Esophagus muscularis mucosa (tissue), 4 donors: ENCODE results near the gene IRX2.

ENCODE experiments used
- EP300 ChIP-seq: sonication (generic); formaldehyde crosslinking; IDR thresholded peaks from one replicate; pipeline ENCODE4 v1.6.1; 2017; ENCODE audit warnings: antibody characterized with exemption
- POLR2AphosphoS5 ChIP-seq, 2 donors: sonication (generic); formaldehyde crosslinking; IDR thresholded peaks; one replicate each; pipeline ENCODE4 v1.6.1; 2017; ENCODE audit warnings: antibody characterized with exemption in 2 of 2
- TF ChIP-seq, protein P1 (sequence below), 3 experiments: fragments of 200-600 bp in 2 of 3; fragments of 450-650 bp in 1 of 3; sonication (generic) in 2 of 3; IDR thresholded peaks; one replicate each; pipeline ENCODE4 v1.5.1; 2017 to 2019; ENCODE audit warnings: antibody characterized with exemption in 3 of 3, mild to moderate bottlenecking in 2 of 3, moderate library complexity in 1 of 3

GRCh38 chr5:2725980-2726765, 25.3 kb downstream of the IRX2 start:
- TF ChIP-seq POLR2AphosphoS5 (IDR thresholded peaks at IDR 0.05) (no peak), EP300 (no peak)
- TF ChIP-seq, protein P1, sequence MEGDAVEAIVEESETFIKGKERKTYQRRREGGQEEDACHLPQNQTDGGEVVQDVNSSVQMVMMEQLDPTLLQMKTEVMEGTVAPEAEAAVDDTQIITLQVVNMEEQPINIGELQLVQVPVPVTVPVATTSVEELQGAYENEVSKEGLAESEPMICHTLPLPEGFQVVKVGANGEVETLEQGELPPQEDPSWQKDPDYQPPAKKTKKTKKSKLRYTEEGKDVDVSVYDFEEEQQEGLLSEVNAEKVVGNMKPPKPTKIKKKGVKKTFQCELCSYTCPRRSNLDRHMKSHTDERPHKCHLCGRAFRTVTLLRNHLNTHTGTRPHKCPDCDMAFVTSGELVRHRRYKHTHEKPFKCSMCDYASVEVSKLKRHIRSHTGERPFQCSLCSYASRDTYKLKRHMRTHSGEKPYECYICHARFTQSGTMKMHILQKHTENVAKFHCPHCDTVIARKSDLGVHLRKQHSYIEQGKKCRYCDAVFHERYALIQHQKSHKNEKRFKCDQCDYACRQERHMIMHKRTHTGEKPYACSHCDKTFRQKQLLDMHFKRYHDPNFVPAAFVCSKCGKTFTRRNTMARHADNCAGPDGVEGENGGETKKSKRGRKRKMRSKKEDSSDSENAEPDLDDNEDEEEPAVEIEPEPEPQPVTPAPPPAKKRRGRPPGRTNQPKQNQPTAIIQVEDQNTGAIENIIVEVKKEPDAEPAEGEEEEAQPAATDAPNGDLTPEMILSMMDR (IDR thresholded peaks at IDR 0.05): no peak
